Measurements from ENCODE around the gene CALD1. TPM values are rescaled to one million over a fixed set of nuclear protein-coding genes. Genes with fewer than 3 reads are reported as not detected.

Gene CALD1
- total and polyA plus RNA-seq, 2 experiments from 2014 or later, result 132 to 842 TPM

DNA sequence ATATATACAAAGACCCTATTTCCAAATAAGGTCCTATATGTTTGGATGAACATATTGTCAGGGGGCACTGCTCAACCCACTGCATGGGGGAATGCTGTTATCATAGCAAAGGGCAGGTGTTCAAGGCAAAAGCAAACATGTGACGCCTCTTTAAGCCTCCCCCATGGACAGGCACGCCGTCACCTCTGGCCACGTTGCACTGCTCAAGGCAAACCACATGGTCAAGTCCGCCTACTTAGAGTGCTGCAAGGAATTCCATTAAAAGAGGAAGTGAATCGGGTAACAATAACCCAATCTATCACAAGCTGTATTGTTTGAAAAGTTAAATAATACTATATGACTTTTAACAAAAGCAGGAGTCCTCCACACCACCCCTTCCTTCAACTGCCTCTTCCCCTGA lies 8.8 kb upstream of the CALD1 start:
- DNase-seq (ENCODE audit: low spot score) (no peak), ATAC-seq (no peak)
- peaks cover 13% of the 10 kb centered on the region for H3K4me1 Mint-ChIP-seq
- 0 out of 2 replicates have a peak, but pooled peaks cover 4% of the 10 kb centered on the region for H3K4me1 ChIP-seq (ENCODE audit: insufficient read depth)
- H3K27me3 Mint-ChIP-seq (ENCODE audit: insufficient read depth, low read depth, poor library complexity), result peaks cover 7% of the 10 kb centered on the region
- H3K4me3 ChIP-seq, result no peak overlapping the region
- peak overlapping the region; percentile 85 for H2AFZ ChIP-seq
- H3F3A ChIP-seq (replicated peaks; ENCODE audit: low read depth), result no peaks in the 10 kb centered on the region
- H3K4me2 ChIP-seq, result no peak overlapping the region
- H3K27me3 ChIP-seq (ENCODE audit: insufficient read depth), result no peaks in the 10 kb centered on the region
- no peaks in the 10 kb centered on the region; the same call in 2 of the 3 replicates for H3K9me3 Mint-ChIP-seq
- no peaks in the 10 kb centered on the region; the same call in 2 of the 3 replicates for H3K36me3 Mint-ChIP-seq (ENCODE audit: low read depth)
- H3K9me2 ChIP-seq (ENCODE audit: insufficient read depth), result peaks cover 5% of the 10 kb centered on the region; the same call in 1 of the 2 replicates
- no peaks in the 10 kb centered on the region for H4K20me1 ChIP-seq (replicated peaks; ENCODE audit: insufficient read depth)
- no peaks in the 10 kb centered on the region for H3K36me3 ChIP-seq (ENCODE audit: insufficient read depth)
- H3K79me2 ChIP-seq (replicated peaks; ENCODE audit: insufficient read depth), result no peaks in the 10 kb centered on the region
- no peak overlapping the region for H3K4me3 Mint-ChIP-seq
- no peak overlapping the region for H3K27ac ChIP-seq (ENCODE audit: low read depth)
- no peak overlapping the region for H3K27ac Mint-ChIP-seq
- TF ChIP-seq, protein P1, sequence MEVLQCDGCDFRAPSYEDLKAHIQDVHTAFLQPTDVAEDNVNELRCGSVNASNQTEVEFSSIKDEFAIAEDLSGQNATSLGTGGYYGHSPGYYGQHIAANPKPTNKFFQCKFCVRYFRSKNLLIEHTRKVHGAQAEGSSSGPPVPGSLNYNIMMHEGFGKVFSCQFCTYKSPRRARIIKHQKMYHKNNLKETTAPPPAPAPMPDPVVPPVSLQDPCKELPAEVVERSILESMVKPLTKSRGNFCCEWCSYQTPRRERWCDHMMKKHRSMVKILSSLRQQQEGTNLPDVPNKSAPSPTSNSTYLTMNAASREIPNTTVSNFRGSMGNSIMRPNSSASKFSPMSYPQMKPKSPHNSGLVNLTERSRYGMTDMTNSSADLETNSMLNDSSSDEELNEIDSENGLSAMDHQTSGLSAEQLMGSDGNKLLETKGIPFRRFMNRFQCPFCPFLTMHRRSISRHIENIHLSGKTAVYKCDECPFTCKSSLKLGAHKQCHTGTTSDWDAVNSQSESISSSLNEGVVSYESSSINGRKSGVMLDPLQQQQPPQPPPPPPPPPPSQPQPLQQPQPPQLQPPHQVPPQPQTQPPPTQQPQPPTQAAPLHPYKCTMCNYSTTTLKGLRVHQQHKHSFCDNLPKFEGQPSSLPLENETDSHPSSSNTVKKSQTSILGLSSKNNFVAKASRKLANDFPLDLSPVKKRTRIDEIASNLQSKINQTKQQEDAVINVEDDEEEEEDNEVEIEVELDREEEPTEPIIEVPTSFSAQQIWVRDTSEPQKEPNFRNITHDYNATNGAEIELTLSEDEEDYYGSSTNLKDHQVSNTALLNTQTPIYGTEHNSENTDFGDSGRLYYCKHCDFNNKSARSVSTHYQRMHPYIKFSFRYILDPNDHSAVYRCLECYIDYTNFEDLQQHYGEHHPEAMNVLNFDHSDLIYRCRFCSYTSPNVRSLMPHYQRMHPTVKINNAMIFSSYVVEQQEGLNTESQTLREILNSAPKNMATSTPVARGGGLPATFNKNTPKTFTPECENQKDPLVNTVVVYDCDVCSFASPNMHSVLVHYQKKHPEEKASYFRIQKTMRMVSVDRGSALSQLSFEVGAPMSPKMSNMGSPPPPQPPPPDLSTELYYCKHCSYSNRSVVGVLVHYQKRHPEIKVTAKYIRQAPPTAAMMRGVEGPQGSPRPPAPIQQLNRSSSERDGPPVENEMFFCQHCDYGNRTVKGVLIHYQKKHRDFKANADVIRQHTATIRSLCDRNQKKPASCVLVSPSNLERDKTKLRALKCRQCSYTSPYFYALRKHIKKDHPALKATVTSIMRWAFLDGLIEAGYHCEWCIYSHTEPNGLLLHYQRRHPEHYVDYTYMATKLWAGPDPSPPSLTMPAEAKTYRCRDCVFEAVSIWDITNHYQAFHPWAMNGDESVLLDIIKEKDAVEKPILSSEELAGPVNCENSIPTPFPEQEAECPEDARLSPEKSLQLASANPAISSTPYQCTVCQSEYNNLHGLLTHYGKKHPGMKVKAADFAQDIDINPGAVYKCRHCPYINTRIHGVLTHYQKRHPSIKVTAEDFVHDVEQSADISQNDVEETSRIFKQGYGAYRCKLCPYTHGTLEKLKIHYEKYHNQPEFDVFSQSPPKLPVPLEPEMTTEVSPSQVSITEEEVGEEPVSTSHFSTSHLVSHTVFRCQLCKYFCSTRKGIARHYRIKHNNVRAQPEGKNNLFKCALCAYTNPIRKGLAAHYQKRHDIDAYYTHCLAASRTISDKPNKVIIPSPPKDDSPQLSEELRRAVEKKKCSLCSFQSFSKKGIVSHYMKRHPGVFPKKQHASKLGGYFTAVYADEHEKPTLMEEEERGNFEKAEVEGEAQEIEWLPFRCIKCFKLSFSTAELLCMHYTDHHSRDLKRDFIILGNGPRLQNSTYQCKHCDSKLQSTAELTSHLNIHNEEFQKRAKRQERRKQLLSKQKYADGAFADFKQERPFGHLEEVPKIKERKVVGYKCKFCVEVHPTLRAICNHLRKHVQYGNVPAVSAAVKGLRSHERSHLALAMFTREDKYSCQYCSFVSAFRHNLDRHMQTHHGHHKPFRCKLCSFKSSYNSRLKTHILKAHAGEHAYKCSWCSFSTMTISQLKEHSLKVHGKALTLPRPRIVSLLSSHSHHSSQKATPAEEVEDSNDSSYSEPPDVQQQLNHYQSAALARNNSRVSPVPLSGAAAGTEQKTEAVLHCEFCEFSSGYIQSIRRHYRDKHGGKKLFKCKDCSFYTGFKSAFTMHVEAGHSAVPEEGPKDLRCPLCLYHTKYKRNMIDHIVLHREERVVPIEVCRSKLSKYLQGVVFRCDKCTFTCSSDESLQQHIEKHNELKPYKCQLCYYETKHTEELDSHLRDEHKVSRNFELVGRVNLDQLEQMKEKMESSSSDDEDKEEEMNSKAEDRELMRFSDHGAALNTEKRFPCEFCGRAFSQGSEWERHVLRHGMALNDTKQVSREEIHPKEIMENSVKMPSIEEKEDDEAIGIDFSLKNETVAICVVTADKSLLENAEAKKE (CRISPR knock-in tag; IDR thresholded peaks at IDR 0.05), result no peak
- TF ChIP-seq JUNB (IDR thresholded peaks at IDR 0.05; ENCODE audit: unreplicated experiment) (no peak), EZH2phosphoT487 (IDR thresholded peaks at IDR 0.05; ENCODE audit: unreplicated experiment) (no peak), CREB1 (CRISPR knock-in tag; IDR thresholded peaks at IDR 0.05; ENCODE audit: low read depth) (no peak), ZNF331 (CRISPR knock-in tag; IDR thresholded peaks at IDR 0.05; ENCODE audit: low read depth) (no peak), POLR2AphosphoS5 (IDR thresholded peaks at IDR 0.05; ENCODE audit: low read depth) (no peak)
- TF ChIP-seq, protein P2, sequence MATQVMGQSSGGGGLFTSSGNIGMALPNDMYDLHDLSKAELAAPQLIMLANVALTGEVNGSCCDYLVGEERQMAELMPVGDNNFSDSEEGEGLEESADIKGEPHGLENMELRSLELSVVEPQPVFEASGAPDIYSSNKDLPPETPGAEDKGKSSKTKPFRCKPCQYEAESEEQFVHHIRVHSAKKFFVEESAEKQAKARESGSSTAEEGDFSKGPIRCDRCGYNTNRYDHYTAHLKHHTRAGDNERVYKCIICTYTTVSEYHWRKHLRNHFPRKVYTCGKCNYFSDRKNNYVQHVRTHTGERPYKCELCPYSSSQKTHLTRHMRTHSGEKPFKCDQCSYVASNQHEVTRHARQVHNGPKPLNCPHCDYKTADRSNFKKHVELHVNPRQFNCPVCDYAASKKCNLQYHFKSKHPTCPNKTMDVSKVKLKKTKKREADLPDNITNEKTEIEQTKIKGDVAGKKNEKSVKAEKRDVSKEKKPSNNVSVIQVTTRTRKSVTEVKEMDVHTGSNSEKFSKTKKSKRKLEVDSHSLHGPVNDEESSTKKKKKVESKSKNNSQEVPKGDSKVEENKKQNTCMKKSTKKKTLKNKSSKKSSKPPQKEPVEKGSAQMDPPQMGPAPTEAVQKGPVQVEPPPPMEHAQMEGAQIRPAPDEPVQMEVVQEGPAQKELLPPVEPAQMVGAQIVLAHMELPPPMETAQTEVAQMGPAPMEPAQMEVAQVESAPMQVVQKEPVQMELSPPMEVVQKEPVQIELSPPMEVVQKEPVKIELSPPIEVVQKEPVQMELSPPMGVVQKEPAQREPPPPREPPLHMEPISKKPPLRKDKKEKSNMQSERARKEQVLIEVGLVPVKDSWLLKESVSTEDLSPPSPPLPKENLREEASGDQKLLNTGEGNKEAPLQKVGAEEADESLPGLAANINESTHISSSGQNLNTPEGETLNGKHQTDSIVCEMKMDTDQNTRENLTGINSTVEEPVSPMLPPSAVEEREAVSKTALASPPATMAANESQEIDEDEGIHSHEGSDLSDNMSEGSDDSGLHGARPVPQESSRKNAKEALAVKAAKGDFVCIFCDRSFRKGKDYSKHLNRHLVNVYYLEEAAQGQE (IDR thresholded peaks at IDR 0.05; ENCODE audit: unreplicated experiment), result no peak
- TF ChIP-seq, protein P3, sequence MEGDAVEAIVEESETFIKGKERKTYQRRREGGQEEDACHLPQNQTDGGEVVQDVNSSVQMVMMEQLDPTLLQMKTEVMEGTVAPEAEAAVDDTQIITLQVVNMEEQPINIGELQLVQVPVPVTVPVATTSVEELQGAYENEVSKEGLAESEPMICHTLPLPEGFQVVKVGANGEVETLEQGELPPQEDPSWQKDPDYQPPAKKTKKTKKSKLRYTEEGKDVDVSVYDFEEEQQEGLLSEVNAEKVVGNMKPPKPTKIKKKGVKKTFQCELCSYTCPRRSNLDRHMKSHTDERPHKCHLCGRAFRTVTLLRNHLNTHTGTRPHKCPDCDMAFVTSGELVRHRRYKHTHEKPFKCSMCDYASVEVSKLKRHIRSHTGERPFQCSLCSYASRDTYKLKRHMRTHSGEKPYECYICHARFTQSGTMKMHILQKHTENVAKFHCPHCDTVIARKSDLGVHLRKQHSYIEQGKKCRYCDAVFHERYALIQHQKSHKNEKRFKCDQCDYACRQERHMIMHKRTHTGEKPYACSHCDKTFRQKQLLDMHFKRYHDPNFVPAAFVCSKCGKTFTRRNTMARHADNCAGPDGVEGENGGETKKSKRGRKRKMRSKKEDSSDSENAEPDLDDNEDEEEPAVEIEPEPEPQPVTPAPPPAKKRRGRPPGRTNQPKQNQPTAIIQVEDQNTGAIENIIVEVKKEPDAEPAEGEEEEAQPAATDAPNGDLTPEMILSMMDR (conservative IDR thresholded peaks at IDR 0.05; ENCODE audit: low read depth in 2 of 2), result no peak

Measured in GM23338 (cell line).